ENCODE results near the gene PGC.

Gene PGC

GRCh38 chr6:41783106-41783780 is 36.0 kb upstream of the PGC start:
- H3K4me3 ChIP-seq (ENCODE audit: low read depth, low read length) = no peak overlapping the region
- no peak for DNase-seq (ENCODE audit: low read depth, low spot score)
- in situ Hi-C loops (cut with HindIII; ENCODE audit: low sequenced_read_pairs) = no loop called here
- no peak for TF ChIP-seq CTCF (IDR thresholded peaks at IDR 0.05; ENCODE audit: low read depth, low read length)

- DNase-seq (ENCODE audit: low read depth, low spot score) = no peak
- TF ChIP-seq CTCF (IDR thresholded peaks at IDR 0.05; ENCODE audit: low read depth, low read length) = no peak
- H3K4me3 ChIP-seq (ENCODE audit: low read depth, low read length) = peak overlapping the region; percentile 65
- in situ Hi-C loops (cut with HindIII; ENCODE audit: low sequenced_read_pairs) = no loop called here
These were observed 34.2 kb upstream of the PGC start for GRCh38 chr6:41781366-41781730.

- in situ Hi-C loops (cut with HindIII; ENCODE audit: low sequenced_read_pairs) = no loop called here
- DNase-seq (ENCODE audit: low read depth, low spot score) = no peak
These were observed 33.6 kb upstream of the PGC start, which contains the start of gene PRICKLE4 for GRCh38 chr6:41780551-41781365. PRICKLE4 (plus strand) TSS chr6:41780782; CDS start chr6:41783474, 2,692 bp downstream.

GRCh38 chr6:41779788-41780550 is 32.8 kb upstream of the PGC start, which contains the start of gene FRS3:
FRS3 (minus strand) TSS chr6:41779900; CDS start chr6:41776987, 2,913 bp downstream.
- in situ Hi-C loops (cut with HindIII; ENCODE audit: low sequenced_read_pairs) = no loop called here
- peak within 1 kb of the TSS; percentile 65 for H3K4me3 ChIP-seq (ENCODE audit: low read depth, low read length)
- peak; percentile 95 for DNase-seq (ENCODE audit: low read depth, low spot score)
- peak; percentile 93 for TF ChIP-seq CTCF (IDR thresholded peaks at IDR 0.05; ENCODE audit: low read depth, low read length)

More at GRCh38 chr6:41780551-41781365, 33.6 kb upstream of the PGC start, which contains the start of gene PRICKLE4:
- TF ChIP-seq CTCF (IDR thresholded peaks at IDR 0.05; ENCODE audit: low read depth, low read length) = no peak
- peak within 1 kb of the TSS; percentile 65 for H3K4me3 ChIP-seq (ENCODE audit: low read depth, low read length)

GRCh38 chr6:41779336-41779735 is 32.1 kb upstream of the PGC start:
- TF ChIP-seq CTCF (IDR thresholded peaks at IDR 0.05; ENCODE audit: low read depth, low read length) = no peak
- DNase-seq (ENCODE audit: low read depth, low spot score) = no peak
- in situ Hi-C loops (cut with HindIII; ENCODE audit: low sequenced_read_pairs) = no loop called here
- H3K4me3 ChIP-seq (ENCODE audit: low read depth, low read length) = peak overlapping the region; percentile 65

- no peak for TF ChIP-seq CTCF (IDR thresholded peaks at IDR 0.05; ENCODE audit: low read depth, low read length)
- no peak for DNase-seq (ENCODE audit: low read depth, low spot score)
- in situ Hi-C loops (cut with HindIII; ENCODE audit: low sequenced_read_pairs) = no loop called here
- peak overlapping the region; percentile 65 for H3K4me3 ChIP-seq (ENCODE audit: low read depth, low read length)
These were observed 31.7 kb upstream of the PGC start for GRCh38 chr6:41778895-41779294.

Data from astrocyte of the spinal cord (primary cell).